GM19023 (cell line): Measurements from ENCODE around the gene FANCM.

Source experiments
- ATAC-seq: cut with Tn5 transposase; IDR thresholded peaks from one replicate; pipeline ENCODE4 v1.9.1; 2021; ENCODE audit warnings: mild to moderate bottlenecking, moderate library complexity; ENCODE audit not compliant: unreplicated experiment

Gene FANCM, protein sequence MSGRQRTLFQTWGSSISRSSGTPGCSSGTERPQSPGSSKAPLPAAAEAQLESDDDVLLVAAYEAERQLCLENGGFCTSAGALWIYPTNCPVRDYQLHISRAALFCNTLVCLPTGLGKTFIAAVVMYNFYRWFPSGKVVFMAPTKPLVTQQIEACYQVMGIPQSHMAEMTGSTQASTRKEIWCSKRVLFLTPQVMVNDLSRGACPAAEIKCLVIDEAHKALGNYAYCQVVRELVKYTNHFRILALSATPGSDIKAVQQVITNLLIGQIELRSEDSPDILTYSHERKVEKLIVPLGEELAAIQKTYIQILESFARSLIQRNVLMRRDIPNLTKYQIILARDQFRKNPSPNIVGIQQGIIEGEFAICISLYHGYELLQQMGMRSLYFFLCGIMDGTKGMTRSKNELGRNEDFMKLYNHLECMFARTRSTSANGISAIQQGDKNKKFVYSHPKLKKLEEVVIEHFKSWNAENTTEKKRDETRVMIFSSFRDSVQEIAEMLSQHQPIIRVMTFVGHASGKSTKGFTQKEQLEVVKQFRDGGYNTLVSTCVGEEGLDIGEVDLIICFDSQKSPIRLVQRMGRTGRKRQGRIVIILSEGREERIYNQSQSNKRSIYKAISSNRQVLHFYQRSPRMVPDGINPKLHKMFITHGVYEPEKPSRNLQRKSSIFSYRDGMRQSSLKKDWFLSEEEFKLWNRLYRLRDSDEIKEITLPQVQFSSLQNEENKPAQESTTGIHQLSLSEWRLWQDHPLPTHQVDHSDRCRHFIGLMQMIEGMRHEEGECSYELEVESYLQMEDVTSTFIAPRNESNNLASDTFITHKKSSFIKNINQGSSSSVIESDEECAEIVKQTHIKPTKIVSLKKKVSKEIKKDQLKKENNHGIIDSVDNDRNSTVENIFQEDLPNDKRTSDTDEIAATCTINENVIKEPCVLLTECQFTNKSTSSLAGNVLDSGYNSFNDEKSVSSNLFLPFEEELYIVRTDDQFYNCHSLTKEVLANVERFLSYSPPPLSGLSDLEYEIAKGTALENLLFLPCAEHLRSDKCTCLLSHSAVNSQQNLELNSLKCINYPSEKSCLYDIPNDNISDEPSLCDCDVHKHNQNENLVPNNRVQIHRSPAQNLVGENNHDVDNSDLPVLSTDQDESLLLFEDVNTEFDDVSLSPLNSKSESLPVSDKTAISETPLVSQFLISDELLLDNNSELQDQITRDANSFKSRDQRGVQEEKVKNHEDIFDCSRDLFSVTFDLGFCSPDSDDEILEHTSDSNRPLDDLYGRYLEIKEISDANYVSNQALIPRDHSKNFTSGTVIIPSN (N-terminal part only)

GRCh38 chr14:45135659-45136395 is at the start of gene FANCM:
TSS of gene FANCM (plus strand) at chr14:45135930. CDS start at chr14:45136032, 102 bp downstream.
- peak; percentile 31 for ATAC-seq

DNA sequence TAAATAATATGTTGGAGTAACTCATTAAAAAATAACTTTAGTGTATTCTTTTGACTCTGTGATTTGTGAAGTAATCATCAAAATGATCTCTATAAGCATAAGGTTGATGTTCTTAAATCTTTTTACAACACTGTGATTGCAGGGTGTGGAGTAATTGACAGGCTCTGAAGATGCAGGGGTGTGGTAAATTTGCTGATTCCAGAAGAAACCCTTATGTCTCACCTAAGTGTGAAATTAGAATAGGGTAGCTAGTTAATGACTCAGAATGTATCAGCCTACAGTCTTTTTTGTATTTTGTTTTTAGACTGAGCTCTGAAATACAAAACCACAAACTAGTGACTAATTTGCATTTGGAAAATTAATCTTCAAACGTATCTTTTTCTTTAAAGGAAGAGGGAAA is 45.9 kb upstream of the FANCM start:
- peak; percentile 70 for ATAC-seq

GRCh38 chr14:45091710-45092109 is 44.0 kb upstream of the FANCM start:
- no peak for ATAC-seq

DNA sequence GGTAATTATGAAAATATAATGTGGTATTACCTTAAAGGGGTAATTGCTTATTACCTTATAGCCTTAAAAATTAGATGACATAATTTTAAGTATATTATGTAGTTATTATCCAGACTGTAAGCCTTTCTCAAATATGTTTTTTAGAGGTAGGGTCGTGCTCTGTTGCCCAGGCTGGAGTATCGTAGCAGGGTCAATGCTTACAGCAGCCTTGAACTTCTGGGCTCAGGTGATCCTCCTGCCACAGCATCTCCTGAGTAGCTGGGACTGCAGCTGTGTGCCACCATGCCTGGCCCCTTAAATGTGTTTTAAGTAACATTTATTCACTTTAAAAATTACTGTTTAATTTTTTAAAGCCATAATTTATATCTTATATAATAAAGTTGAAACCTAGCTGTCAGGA is 41.5 kb upstream of the FANCM start:
- no peak for ATAC-seq

DNA sequence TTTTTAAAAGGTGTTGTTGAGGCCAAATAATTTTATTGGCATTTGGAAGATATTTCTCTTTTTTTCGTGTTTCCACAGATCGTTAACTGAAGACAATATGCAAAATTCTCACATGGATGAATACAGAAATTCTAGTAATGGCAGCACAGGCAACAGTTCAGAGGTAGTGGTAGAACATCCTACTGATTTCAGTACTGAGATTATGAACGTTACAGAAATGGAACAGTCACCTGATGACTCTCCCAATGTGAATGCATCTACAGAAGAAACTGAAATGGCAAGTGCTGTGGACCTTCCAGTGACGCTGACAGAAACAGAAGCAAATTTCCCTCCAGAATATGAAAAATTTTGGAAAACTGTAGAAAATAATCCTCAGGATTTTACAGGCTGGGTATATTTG is 40.6 kb upstream of the FANCM start:
- ATAC-seq, result no peak

GRCh38 chr14:45096218-45096617 is 39.5 kb upstream of the FANCM start:
- ATAC-seq, result no peak

DNA sequence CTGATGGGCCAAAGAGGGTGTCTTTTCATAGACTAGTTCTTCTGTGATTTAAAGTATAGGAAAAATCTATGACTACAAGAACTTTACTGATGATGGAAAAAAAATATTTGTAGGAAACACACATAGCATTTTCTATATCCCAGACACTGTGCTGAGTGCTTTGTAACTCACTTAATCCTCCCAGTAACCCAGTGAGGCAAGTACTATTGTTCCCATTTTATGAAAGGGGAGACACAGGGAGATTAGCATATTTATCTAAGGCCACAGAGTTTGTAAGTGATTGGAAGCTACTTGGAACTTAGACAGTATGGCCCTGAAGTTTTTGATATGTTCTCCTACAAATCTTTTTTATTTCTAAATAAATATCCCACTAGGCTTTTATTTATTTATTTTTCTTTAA is 31.9 kb upstream of the FANCM start:
- no peak for ATAC-seq

- no peak for ATAC-seq
These were observed 31.2 kb upstream of the FANCM start for GRCh38 chr14:45104561-45104960.

DNA sequence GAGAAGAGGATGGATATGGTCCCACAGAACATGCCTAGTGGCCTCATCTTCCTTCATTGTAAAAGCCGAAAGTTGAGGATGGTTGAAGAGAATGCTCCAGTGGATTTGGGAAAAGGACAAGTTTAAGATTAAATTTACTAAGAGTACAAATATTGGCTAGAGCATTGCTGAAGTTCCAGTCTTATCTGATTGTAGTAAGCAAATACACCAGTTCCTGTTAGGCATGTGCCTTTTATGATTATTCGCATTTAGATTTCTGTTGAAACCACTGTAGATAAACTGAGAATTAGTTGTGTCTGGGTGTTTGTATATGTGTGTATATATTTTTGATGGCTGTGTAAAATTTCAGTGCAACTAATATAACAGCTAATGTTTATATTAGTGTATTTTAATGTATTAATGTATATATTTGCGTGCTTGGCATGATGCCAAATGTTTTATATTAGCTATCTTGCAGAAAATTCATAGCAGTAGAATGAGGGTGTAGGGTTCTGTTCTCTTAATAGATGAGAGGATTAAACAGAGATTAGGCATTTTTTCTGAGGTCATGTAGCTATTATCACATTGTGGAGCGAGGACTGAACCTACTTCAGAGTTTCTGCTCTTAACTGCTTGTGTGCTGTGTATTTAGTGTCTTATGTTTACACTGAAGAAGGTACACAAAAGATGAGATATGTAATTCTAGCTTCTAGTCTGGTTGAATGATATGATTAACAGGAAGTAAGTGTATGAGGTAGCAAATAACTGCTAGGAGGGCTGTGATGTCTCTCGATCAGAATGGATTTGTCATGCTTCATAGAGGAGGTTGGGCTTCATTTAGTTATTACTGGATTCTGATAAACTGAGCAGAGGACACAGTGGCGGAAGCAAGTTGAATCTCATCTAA is 22.6 kb upstream of the FANCM start:
- ATAC-seq, result no peak

DNA sequence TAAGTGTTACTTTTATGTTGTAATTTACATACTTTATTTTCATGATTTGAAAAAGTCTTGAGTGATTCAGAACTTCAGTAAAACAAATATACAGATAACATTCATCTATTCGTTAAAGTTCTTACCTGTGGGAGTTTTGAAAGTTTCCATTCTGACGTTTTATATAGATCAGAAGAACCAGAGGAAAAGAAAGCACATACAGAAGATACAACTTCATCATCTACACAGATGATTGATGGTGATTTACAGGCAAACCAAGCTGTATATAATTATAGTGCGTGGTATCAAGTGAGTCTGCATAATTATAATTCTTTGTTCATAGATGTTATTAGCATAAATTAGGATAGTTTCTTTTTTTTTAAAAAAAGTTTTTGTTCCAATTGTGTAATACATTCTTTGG is 21.4 kb upstream of the FANCM start:
- no peak for ATAC-seq

DNA sequence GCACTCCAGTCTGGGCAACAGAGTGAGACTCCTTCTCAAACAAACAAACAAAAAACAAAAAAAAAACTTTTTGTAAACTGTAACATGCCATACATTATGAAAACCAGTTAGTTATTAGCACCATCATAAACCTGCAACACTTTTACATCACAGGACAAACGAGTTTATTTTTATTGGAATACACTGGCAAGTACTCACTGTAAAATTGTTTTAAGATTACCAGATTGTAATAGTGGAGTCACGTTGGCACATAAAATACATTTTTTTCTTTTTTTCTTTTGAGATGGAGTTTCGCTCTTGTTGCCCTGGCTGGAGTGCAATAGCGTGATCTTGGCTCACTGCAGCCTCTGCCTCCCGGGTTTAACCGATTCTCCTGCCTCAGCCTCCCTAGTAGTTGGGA is 17.1 kb upstream of the FANCM start:
- ATAC-seq, result no peak

GRCh38 chr14:45120096-45120495 is 15.6 kb upstream of the FANCM start:
- ATAC-seq, result no peak

GRCh38 chr14:45123271-45123670 is 12.5 kb upstream of the FANCM start:
- ATAC-seq, result no peak

DNA sequence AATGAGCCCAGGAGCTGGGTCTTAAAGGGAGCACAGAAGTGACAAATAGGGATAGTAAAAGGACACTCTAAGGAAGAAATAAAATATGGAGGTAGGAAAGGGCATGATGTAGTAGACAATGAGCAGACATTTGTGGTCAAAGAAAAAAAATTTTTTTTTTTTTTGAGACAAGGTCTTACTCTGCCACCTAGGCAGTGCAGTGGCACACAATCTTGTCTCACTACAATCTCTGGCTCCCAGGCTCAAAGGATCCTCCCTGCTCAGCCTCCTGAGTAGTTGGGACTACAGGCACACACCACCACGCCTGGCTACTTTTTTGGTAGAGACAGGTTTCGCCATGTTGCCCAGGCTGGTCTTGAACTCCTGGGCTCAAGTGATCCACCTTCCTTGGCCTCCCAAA is 10.0 kb upstream of the FANCM start:
- ATAC-seq, result no peak

DNA sequence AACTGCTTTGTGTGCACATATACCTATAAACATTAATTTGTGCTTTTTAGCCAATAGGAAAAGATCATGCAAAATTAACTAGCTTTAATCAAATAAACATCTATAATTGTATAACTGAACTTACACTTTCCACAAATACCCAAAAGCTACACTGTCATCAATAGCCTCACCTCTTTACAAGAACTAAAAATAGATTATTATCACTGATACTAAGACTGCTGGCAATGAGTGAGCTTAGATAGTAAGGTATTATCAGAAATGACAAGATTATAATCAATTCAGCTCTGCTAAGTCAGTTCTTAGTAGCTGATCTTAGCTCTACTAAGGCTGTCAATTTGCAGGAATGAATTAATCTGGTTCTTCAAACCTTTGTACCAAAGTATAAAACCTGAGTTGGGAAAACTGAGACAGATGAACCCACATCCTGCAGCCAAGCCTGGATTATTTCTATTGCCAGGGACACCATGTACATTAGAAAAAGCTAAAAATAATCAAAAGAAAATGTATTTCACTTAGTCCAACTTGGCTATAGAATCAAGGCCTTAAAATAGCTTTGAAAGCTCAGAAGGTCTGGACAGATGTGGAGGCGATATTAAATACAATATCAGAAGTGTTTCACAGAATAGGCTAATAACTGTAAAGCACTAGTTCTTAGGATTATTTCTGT is 6.6 kb upstream of the FANCM start:
- ATAC-seq, result no peak

GRCh38 chr14:45133683-45134050 is 2.1 kb upstream of the FANCM start:
- ATAC-seq, result no peak

GRCh38 chr14:45134051-45134958 is 1.4 kb upstream of the FANCM start, which contains the start of gene FKBP3:
TSS of gene FKBP3 (minus strand) at chr14:45134481. CDS start at chr14:45134456, 25 bp downstream.
- ATAC-seq, result peak; percentile 92

- no peak for ATAC-seq
These were observed 574 bp upstream of the FANCM start for GRCh38 chr14:45135156-45135555.
